Thyroid gland (tissue), 4 donors: Measurements from ENCODE around the gene P2RY2. TPM values are rescaled to one million over a fixed set of nuclear protein-coding genes. Genes with fewer than 3 reads are reported as not detected.

ENCODE experiments used
- DNase-seq, 2 donors: peaks; one replicate each; pipeline ENCODE4 v3.0.0-alpha.2; 2019
- H3K27ac ChIP-seq, 3 donors: fragments of 200-600 bp; sonication (generic); 1 replicate in 2 of 3; 2 replicates in 1 of 3; pipeline ENCODE4 v1.5.1; 2016 to 2019; ENCODE audit warnings: mild to moderate bottlenecking in 1 of 3, moderate library complexity in 1 of 3
- H3K27me3 ChIP-seq: fragments of 200-600 bp; sonication (generic); one replicate; pipeline ENCODE4 v1.5.1; 2019
- H3K36me3 ChIP-seq, 2 donors: fragments of 200-600 bp; sonication (generic); one replicate each; pipeline ENCODE4 v1.5.1; 2016 to 2019
- H3K4me1 ChIP-seq, 2 donors: fragments of 200-600 bp; sonication (generic); one replicate each; pipeline ENCODE4 v1.5.1; 2017 to 2019
- H3K4me3 ChIP-seq, 3 donors: fragments of 200-600 bp; sonication (generic); replicated peaks in 1 of 3; 1 replicate in 2 of 3; 2 replicates in 1 of 3; pipeline ENCODE4 v1.5.1; 2016; ENCODE audit warnings: mild to moderate bottlenecking in 1 of 3
- H3K9me3 ChIP-seq: fragments of 200-600 bp; sonication (generic); one replicate; pipeline ENCODE4 v1.5.1; 2017
- POLR2A ChIP-seq, 2 donors: fragments of 450-650 bp; IDR thresholded peaks; one replicate each; pipeline ENCODE4 v1.6.1; 2017; ENCODE audit warnings: antibody characterized with exemption in 2 of 2, mild to moderate bottlenecking in 2 of 2, moderate library complexity in 1 of 2
- WGBS, 2 donors: methylation state at CpG; one replicate each; pipeline ENCODE4 v1.1.5; 2017; 5-methylcytosine and 5-hydroxymethylcytosine counted together
- intact Hi-C: fragments of 100-400 bp; cut with DNase I; formaldehyde crosslinking; loops from one replicate; pipeline ENCODE4 v1.15.1; 2023
- total RNA-seq, 4 donors: library from RNA; depleted of rRNA; stranded (reverse); fragments of >200 nt; gene quantifications; one replicate each; pipeline ENCODE4 v1.2.3, GENCODE V29; 2016
- TF ChIP-seq, protein P1 (sequence below), 6 experiments: fragments of 200-600 bp in 3 of 6; fragments of 450-650 bp in 3 of 6; sonication (generic) in 3 of 6; IDR thresholded peaks; one replicate each; pipeline ENCODE4 v1.5.1; 2016 to 2019; ENCODE audit warnings: antibody characterized with exemption in 6 of 6, mild to moderate bottlenecking in 2 of 6, inconsistent platforms in 1 of 6, moderate library complexity in 1 of 6

P2RY2 gene
- total RNA-seq, 4 donors from 2014 or later, result 29.3 to 38.1 (median 37.7) TPM

DNA sequence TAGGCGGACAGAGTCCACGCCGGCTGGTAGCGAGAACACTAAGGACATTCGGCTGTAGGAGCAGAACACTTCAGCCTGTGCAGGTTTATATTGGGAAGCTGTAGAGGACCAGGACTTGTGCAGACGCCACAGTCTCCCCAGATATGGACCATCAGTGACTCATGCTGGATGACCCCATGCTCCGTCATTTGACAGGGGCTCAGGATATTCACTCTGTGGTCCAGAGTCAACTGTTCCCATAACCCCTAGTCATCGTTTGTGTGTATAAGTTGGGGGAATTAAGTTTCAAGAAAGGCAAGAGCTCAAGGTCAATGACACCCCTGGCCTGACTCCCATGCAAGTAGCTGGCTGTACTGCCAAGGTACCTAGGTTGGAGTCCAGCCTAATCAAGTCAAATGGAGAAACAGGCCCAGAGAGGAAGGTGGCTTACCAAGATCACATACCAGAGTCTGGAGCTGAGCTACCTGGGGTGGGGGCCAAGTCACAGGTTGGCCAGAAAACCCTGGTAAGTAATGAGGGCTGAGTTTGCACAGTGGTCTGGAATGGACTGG lies 17.2 kb downstream of the P2RY2 start:
- peak in 1 of 2 donors; percentile 0 for DNase-seq
- H3K27me3 ChIP-seq, result no peaks in the 10 kb centered on the region
- peaks cover 11 to 18% of the 10 kb centered on the region in 2 donors for H3K36me3 ChIP-seq
- H3K27ac ChIP-seq, result no peak overlapping the region
- peaks cover 3 to 7% of the 10 kb centered on the region in 2 donors for H3K4me1 ChIP-seq
- H3K9me3 ChIP-seq, result no peaks in the 10 kb centered on the region
- H3K4me3 ChIP-seq, result no peak overlapping the region
- 91 to 94% methylated on average over 8 of the region's 8 CpGs for WGBS, 2 donors
- TF ChIP-seq, protein P1, sequence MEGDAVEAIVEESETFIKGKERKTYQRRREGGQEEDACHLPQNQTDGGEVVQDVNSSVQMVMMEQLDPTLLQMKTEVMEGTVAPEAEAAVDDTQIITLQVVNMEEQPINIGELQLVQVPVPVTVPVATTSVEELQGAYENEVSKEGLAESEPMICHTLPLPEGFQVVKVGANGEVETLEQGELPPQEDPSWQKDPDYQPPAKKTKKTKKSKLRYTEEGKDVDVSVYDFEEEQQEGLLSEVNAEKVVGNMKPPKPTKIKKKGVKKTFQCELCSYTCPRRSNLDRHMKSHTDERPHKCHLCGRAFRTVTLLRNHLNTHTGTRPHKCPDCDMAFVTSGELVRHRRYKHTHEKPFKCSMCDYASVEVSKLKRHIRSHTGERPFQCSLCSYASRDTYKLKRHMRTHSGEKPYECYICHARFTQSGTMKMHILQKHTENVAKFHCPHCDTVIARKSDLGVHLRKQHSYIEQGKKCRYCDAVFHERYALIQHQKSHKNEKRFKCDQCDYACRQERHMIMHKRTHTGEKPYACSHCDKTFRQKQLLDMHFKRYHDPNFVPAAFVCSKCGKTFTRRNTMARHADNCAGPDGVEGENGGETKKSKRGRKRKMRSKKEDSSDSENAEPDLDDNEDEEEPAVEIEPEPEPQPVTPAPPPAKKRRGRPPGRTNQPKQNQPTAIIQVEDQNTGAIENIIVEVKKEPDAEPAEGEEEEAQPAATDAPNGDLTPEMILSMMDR (IDR thresholded peaks at IDR 0.05), result no peak
- no peak for TF ChIP-seq POLR2A (IDR thresholded peaks at IDR 0.05)
- intact Hi-C loops, result loop anchor here (5.0 kb wide), 1 partner anchor 48 kb away; no protein-coding TSS in a partner anchor

DNA sequence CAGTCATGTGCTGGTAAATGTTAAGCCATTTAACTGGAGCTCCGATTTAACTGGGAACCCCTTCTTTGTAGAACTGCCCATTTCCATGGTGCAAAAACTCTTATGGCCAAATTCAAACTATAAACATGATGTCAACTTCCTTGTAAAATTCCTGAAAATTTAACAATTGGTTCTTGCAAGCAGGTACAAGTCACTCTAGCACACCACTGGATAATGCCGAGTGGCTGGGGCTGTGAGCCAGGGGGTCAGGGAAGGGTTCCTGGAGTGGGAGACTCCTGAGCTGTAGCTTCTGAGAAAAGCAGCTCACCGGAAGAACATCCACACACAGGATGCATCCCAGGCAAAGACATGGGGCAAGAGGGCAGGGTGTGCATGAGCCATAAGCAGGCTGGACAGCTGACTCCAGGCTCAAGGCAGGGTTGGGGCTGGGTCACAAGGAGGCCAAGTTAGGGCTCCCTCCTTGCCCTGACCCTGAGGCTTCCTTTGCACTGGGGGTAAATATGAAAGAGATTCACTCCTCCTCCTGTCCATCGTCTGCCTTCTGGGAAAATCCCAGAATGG lies 18.2 kb downstream of the P2RY2 start:
- WGBS, 2 donors, result 85 to 89% methylated on average over 4 of the region's 4 CpGs

DNA sequence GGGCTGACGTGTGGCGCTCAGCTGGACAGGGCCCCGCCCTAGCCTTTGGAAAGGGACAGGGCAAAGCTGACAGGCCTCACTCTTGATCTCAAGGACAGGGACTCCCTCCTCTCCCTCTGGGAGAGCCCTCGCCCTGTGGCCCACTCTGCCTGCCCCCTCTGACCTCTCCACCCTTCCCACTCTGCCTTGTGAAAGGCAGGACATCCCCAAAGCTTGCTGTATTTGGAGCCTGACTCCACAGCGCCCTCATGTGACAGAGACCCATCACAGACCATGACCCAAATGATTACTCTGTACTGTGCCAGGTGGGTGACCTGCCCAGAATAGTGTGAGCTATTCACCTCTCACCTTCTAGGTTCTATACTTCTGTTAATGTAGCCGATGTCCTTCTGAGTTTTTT lies 18.8 kb downstream of the P2RY2 start:
- DNase-seq, result peak; percentile 46 to 57
- peaks cover 5 to 16% of the 10 kb centered on the region in 2 donors for H3K4me1 ChIP-seq
- intact Hi-C loops, result loop anchor here (5.0 kb wide), 1 partner anchor 50 kb away; no protein-coding TSS in a partner anchor
- no peaks in the 10 kb centered on the region for H3K9me3 ChIP-seq
- 42 to 57% methylated on average over 3 to 6 of the region's 6 CpGs for WGBS, 2 donors
- peaks cover 11 to 18% of the 10 kb centered on the region in 2 donors for H3K36me3 ChIP-seq
- H3K27me3 ChIP-seq, result no peaks in the 10 kb centered on the region
- H3K4me3 ChIP-seq, result no peak overlapping the region
- no peak for TF ChIP-seq POLR2A (IDR thresholded peaks at IDR 0.05)
- TF ChIP-seq, protein P1 (IDR thresholded peaks at IDR 0.05), result peak in 5 of 6 experiments; percentile 9 to 65 (median 51)
- no peak overlapping the region for H3K27ac ChIP-seq

More for the DNA sequence above, 18.2 kb downstream of the P2RY2 start:
- Histone ChIP-seq H3K27ac (no peak overlapping the region), H3K27me3 (no peaks in the 10 kb centered on the region), H3K4me3 (no peak overlapping the region), H3K36me3 (peaks cover 11 to 18% of the 10 kb centered on the region in 2 donors), H3K4me1 (peaks cover 5 to 16% of the 10 kb centered on the region in 2 donors), H3K9me3 (no peaks in the 10 kb centered on the region)
- DNase-seq, result peak in 1 of 2 donors; percentile 1
- intact Hi-C loops, result loop anchor here (5.0 kb wide), 1 partner anchor 49 kb away; no protein-coding TSS in a partner anchor
- TF ChIP-seq POLR2A (IDR thresholded peaks at IDR 0.05), result no peak
- TF ChIP-seq, protein P1 (IDR thresholded peaks at IDR 0.05), result no peak

DNA sequence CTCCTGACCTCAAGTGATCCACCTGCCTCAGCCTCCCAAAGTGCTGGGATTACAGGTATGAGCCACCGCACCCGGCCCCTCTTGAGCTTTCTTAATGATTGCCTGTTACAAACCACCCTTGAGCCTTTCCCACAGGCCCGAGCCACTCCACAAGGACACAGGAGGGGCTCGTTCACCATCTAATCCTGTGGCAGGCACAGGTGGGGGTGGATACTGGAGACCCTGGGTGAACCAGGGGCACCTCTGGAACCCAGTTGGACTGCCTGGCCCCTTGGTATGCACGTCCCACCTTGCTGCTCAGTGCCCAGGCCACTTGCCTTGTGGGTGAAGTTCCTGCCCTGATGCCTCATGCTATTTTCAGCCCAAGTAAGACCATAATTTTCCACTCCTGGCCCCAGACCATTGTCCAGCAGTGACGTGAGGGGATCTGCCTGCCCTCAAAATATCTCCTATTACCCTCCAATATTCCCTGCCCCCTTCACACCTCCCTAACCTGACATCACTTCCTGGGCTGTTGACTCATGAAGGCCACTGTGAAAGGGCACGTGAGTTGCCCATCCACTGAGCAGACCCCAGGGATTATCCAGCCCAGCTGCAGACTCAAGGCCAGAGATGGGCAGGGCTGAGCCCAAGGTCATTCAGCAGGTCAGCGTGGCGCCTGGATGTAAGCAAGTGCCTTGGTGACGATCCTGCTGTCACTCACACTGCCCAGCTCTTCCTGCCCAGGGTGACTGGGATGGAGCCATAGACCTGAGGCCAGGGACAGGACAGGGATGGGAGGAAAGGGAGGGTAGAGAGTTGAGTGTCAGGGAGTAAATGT lies 19.6 kb downstream of the P2RY2 start:
- DNase-seq, result peak; percentile 0 to 2
- TF ChIP-seq, protein P1 (IDR thresholded peaks at IDR 0.05), result no peak
- TF ChIP-seq POLR2A (IDR thresholded peaks at IDR 0.05), result no peak

More for the DNA sequence above, 19.6 kb downstream of the P2RY2 start:
- WGBS, 2 donors, result 82 to 86% methylated on average over 8 to 10 of the region's 10 CpGs
- Histone ChIP-seq H3K36me3 (peaks cover 11 to 18% of the 10 kb centered on the region in 2 donors), H3K9me3 (no peaks in the 10 kb centered on the region), H3K4me1 (peaks cover 10 to 23% of the 10 kb centered on the region in 2 donors), H3K27ac (peak overlapping the region in 1 of 3 donors; percentile 43), H3K4me3 (no peak overlapping the region), H3K27me3 (no peaks in the 10 kb centered on the region)
- intact Hi-C loops, result loop anchor here (5.0 kb wide), 1 partner anchor 50 kb away; no protein-coding TSS in a partner anchor
